IPS DF 19.7 (cell line): ENCODE measurements around the gene MAN2B2.

ENCODE experiments used
- DNase-seq: peaks from one replicate; pipeline ENCODE4 v3.0.0-alpha.2; 2013; ENCODE audit warnings: low read depth, low spot score

The MAN2B2 gene

GRCh38 chr4:6574747-6575502 lies at the start of gene MAN2B2:
Gene MAN2B2, plus strand, starts transcription at chr4:6575189. Its CDS starts 22 bp downstream, at chr4:6575211.
- no peak for DNase-seq

- DNase-seq = no peak
Observed at GRCh38 chr4:6525474-6525873, 49.5 kb upstream of the MAN2B2 start.

GRCh38 chr4:6526156-6526555 lies 48.8 kb upstream of the MAN2B2 start:
- DNase-seq = no peak

- peak; percentile 40 for DNase-seq
Observed at GRCh38 chr4:6526671-6527091, 48.3 kb upstream of the MAN2B2 start.

- DNase-seq = no peak
Observed at GRCh38 chr4:6527259-6527658, 47.7 kb upstream of the MAN2B2 start.

- DNase-seq = no peak
Observed at GRCh38 chr4:6527683-6528595, 47.0 kb upstream of the MAN2B2 start.

- no peak for DNase-seq
Observed at GRCh38 chr4:6529021-6529420, 46.0 kb upstream of the MAN2B2 start.

- no peak for DNase-seq
Observed at GRCh38 chr4:6530301-6530700, 44.7 kb upstream of the MAN2B2 start.

- no peak for DNase-seq
Observed at GRCh38 chr4:6530964-6531363, 44.0 kb upstream of the MAN2B2 start.

- no peak for DNase-seq
Observed at GRCh38 chr4:6532102-6532501, 42.9 kb upstream of the MAN2B2 start.

- DNase-seq = no peak
Observed at GRCh38 chr4:6532658-6533057, 42.3 kb upstream of the MAN2B2 start.

GRCh38 chr4:6534050-6534449 lies 40.9 kb upstream of the MAN2B2 start:
- DNase-seq = no peak

GRCh38 chr4:6534618-6535328 lies 40.2 kb upstream of the MAN2B2 start:
- no peak for DNase-seq

- no peak for DNase-seq
Observed at GRCh38 chr4:6535329-6535692, 39.7 kb upstream of the MAN2B2 start.

GRCh38 chr4:6535706-6536105 lies 39.3 kb upstream of the MAN2B2 start:
- no peak for DNase-seq

GRCh38 chr4:6538111-6538510 lies 36.9 kb upstream of the MAN2B2 start:
- no peak for DNase-seq

GRCh38 chr4:6538575-6538974 lies 36.4 kb upstream of the MAN2B2 start:
- no peak for DNase-seq

GRCh38 chr4:6539009-6539764 lies 35.8 kb upstream of the MAN2B2 start:
- no peak for DNase-seq

- DNase-seq = no peak
Observed at GRCh38 chr4:6540879-6541278, 34.1 kb upstream of the MAN2B2 start.

GRCh38 chr4:6541789-6542188 lies 33.2 kb upstream of the MAN2B2 start:
- no peak for DNase-seq

- DNase-seq = no peak
Observed at GRCh38 chr4:6542951-6543350, 32.0 kb upstream of the MAN2B2 start.
